ENCODE data around the gene TWIST1.

The TWIST1 gene

DNA sequence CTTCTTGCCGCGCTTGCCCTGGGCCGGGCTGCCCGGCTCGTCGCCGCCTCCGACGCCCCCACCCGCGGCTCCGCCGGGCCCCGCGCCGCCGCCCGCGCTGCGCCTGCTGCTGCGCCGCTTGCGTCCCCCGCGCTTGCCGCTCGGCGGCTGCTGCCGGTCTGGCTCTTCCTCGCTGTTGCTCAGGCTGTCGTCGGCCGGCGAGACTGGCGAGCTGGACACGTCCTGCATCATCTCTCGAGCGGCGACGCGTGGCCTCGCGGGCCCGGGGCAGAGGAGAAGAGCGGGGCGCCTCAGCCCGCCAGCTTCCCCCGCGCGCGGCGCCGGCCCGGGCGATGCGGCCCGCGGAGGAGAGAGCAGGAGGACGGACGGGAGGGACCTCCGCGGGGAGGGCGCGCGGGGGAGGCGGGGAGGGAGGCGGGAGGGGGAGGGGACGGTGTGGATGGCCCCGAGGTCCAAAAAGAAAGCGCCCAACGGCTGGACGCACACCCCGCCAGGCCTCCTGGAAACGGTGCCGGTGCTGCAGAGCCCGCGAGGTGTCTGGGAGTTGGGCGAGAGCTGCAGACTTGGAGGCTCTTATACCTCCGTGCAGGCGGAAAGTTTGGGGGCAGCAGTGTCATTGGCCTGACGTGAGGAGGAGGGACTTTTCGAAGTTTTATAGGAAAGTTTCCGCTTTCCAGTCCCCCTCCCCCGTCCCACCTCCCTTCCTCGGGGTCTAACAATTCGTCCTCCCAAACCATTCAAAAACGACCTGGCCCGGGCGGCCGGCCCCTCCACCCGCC, at the start of gene TWIST1:
TSS of gene TWIST1 (minus strand) at position 546 of the 779 bp plus-strand sequence. CDS start at position 231, 315 bp downstream.
- no peak for DNase-seq

DNA sequence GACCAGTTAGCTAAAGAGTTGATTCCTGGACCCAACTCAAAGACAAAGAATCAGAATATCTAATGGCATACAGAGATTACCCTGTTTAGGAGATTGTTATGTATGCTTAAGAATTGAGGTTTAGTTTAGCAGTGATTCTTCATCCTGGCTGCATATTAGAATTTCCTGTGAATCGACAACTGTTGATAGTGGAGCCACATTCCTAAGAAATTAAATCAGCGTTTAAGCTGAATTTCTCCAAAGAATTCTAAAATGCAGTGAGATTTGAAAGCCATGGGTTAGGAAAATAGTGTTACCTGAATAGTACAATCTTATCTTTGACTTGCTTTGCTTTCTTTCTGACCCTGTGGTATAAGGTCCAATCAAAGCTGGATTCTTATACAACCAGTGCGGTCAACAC, 44.2 kb upstream of the TWIST1 start:
- no peak for DNase-seq

DNA sequence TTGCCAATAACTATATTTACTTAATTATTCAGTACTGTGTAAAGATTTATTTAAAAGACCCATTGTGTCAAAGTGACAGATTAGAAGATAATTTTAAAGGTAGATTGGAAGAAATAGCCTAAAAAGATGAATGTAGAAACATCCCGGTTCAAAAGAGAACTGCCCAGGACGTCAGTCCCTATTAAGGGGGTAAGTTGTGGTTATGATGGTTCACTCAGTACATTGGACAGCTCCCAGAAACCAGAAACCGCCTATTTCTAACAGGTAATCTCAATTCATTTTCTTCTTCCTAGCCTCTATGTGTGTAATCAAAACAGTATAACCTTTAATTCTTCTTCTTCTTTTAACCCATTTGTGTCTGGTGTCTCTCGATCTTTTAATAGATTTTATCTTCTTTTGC, 29.3 kb upstream of the TWIST1 start:
- peak; percentile 43 for DNase-seq

DNA sequence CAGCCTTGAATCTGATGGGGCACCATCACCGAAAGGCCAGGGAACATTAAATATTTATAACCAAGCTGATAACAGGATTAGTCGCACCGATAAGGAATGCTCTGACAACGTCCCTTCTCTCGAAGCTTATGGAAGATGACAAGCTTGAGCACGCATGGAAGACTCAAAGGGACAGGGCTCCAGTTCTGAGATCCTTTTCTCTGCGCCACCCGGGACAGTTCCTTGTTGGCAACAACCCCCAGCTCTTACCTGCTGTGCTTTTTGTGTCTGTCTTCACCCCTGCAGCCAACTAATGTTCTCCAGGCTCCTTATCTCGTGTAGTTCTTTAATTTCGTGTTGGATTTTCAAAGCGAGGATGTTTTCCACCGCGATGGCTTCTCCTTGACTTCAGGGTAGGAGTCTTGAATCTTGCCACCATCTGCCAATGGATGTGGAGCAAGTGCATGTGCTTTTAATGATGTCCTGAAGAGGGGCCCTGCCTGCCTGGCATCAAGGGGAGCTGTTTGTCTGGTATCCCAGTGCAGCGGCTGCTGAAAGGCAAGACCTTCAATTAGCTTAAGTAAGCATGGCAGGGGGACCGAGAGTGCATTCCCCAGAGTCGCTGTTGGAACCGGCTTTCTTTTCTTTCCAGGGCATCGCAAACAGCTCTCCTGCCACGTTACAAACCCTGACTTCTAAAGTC, 28.1 kb upstream of the TWIST1 start:
- DNase-seq = no peak

DNA sequence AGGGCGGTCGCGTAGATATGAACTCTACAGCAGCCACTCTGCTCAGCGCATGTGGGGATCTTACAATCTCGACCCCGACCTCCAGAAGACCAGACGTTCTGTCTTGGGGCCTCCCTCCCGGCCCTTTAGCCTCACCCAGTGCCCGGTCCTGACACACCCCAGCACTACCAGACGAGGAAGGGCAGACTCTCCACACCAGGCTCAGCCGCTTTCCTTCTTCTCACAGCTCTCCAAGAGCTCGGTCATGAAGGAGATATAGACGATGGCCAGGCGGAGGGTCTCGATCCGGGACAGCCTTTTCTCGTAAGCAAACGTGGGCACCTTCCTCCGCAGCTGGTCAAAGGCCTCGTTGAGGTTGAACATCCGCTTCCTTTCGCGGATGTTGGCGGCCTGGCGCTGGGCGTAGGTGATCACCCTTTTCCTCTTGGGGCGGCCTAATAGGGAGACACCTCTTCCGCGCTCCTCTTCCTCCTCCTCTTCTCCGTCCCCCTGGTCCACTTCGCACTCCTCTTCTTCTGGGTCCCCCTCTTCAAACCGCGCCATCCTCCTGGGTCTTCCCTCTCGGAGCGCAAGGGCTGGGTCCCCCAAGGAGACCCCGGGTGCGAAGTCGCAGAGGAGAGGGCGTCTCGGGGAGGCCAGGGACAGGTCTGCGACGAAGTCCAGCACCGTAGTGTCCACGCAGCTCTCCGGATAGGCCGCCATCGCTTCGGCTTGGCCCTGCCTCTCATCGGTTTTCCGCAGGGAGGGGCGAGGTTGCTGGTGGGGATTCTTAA, 27.4 kb upstream of the TWIST1 start, which contains the start of gene FERD3L:
TSS of gene FERD3L (minus strand) at position 761 of the 773 bp plus-strand sequence. CDS start at position 702, 59 bp downstream.
- no peak for DNase-seq

DNA sequence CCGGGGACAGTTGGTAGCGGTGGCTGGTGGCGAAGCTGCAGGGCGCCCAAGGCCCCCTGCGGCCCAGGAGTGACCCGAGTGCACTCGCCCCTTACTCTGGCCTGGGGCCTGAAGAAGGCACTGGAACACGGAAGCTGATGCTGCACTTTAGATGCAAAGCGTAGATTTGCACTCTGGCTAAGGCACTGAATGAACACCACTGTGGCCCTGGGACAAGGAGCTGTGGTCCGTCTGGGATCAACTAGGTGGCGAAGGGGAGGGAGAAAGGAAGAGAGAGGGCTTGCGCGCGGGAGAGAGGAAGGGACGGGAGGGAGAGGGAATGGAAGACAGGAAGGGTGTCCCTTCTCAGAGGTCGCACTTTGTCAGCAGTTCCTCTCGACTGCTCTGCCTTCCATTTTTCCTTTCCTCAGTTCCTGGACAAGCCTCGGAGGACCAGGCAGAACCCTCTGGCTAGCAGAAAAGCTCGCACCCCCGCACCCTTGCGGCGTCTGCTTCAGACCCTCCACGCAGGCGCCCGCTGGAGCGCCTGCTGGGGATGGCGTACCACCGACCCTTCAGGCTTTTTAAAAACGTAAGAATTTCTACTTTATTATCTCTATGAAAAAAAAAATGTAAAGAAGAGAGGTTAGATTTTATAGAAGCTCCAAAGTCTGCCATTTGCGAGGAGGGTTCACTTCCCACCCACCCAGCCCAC, 26.6 kb upstream of the TWIST1 start:
- no peak for DNase-seq

DNA sequence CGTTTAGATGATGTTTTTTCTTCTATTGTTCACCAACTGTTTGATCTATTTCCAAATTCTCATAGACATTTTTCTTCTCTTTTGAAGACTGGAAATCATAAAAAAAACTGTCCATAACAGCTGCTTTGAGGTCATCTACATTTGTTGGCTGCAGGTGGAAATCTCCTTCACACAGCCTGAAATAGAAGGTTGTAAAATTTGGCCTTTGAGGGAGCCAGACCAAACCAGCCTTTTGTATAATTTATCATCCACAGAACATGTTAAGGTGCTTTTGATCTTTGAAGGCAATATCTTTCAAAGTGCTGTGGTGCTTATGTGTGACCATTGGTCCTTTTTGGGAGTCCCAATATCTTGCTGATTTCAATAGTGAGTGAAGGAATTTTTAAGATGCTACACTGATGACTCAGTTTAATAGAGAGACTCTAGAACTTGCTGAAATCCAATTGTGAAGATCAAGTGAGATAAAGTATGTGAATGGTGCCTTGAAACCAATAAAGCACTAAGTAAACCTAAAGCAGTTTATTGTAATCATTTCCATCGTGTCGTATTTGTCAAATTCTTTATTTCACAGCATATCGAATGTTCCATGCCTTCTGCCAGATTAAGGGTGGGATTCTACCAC, 22.4 kb upstream of the TWIST1 start:
- no peak for DNase-seq

DNA sequence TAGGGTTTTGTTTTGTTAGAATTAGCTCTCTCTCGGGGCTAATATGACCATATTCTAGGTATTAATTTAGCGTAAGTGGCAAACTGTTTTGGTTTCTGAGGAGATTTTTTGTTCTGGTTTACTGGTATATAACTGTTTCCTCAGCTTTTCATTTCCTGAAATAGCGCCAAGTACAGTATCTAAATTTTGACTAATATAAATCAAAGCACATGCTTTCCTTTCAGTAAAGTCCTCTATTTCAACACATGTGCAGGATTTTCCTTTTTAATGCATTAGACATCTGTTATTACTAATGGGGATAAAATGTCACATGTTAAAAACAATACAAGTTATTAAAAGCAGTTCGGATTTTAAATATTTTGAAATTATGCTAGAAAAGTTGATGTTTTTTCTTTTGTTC, 16.4 kb upstream of the TWIST1 start:
- no peak for DNase-seq

DNA sequence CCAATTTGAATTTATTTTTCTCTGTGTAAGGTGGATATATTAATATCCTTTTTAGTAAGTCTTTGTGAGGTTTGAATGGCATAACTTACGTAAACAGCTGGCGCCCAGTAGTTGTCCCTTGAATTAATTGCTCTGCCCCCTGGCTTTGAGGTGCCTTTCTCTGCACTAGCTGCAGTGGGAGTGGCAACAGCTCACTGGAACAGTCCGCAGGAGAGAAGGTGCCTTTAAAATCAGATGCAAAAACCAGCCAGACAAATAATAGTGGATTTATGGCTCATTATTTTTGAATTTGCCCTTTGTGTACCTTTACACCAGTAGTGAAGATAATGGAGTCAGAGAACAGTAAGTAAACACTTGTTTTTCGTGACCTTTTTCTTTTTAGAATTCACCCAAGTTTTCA, 16.0 kb upstream of the TWIST1 start:
- DNase-seq = no peak

DNA sequence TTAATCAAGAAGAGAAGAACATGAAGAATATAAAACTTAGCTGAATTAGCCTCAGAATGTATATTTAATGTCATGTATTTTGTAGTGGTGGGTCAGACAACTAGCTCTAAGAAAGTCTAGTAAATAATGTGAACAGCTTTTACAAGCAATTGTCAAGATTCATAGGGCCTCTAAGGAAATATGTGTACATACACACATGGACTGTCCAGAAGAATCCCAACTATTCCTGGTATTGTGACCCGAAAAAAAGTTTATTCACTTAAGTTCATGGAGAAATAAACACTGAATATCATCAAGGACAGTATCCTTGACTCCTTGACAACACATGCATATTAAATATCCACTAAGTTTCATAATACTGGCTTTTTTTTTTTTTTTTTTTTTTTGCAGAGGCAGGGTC, 11.4 kb upstream of the TWIST1 start:
- no peak for DNase-seq

DNA sequence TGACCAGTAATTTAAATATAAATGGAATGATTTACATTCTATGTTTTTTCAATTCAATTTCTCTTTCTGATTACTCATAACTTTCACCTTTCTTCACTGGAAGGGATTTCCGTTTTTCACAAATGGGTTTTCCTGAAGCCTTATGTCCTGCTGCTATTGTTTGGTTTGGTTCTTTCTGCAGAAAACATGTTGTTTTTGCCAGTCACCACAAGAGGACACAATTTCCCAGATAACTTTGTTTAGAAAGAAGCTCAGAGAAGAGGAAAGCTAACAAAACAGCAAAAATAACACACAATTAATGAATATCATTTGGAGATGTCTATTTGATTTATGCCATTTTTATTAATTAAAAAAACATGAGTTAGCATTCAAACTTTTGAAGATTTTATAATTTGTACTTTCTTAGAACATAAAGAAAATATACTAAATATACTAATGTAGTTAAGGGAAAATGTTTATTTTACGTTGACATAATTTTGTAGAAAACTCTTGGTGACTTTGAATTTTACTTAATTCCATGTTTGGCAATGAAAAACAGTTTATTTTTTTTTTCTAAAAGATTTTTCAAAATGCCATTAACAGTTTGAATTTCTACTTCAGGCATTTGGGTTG, 4.6 kb upstream of the TWIST1 start:
- peak; percentile 61 for DNase-seq

DNA sequence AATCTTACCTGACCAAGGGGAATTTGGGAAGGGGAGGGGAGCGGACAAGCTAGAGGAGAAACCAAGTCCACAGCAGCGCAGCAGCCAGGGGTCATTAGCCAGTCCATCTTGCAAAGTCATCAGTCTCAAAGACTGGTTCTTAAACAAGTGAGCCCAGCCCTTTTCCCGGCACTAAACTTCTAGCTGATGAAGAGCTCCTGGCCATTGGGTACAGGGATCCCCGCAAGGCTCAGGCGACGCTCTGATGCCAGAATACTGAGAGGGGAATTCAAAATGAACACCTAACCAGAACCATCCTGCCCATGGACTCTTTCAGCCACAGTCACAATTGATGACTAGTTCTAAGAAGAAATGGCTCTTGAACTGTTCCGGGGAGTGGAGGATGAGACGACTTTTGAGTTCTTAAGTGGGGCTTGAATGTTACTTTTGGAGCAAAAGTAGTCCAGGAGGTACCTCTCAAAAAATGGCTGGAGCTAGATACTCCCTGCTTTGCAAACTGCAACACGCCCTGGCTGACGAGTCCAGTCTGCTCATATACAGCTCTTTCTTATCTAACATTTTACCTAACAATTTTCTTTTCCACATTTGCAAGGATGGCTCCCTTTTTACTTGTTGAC, 2.5 kb upstream of the TWIST1 start:
- DNase-seq = no peak

DNA sequence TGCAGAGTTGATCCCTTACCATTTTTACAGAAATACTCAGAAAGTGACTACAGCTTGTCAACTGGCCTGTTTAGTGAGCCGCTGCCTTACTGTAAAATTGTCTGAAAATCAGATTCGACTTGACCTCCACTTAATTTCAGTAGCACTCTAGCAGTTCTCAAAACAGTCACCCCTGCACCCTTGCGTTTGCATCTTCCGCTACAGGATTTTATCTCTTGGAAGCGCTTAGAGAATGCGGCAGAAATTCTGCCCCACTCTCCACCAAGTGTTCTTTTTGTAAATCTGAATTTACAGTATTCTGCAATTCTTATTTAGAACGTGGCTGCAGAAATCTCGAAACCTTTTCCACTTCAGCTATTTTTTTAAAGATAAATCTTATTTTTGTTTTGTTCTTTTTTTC, 1.9 kb upstream of the TWIST1 start:
- no peak for DNase-seq

DNA sequence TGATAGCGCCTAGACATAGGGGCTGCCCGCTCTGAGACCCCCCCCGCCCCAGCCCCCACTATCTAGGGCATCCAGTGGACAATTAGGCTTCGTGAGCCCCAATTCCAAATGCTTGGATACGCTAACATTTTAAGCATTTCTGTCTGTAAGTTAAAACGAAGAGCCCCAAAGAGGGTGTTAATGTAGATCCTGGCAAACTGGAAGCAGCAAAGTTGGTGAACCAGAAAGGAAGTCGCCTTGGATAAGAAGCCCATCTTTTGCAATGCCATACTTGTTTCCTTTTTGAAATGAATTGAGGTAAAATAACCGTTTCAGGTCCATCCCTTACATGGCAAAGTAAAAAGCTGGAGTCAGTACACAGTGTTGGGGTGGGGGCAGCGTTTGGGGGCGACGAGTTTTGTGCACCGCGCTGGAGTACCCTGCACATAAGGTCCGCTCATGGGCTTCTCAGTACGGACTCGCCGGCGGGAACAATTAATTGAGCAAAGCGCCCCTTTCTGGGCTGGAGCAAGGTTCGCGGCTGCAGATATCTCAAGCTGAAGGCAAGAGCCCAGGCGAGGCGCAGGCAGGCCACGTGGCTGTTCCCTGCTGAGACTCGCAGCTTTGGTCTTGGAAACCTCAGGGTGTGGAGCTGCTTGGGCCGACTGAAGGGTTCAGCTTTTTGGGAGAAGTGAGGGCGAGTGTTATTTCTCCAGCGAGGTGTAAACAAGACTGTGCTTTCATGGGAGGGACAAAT, 1.4 kb upstream of the TWIST1 start:
- DNase-seq = no peak

DNA sequence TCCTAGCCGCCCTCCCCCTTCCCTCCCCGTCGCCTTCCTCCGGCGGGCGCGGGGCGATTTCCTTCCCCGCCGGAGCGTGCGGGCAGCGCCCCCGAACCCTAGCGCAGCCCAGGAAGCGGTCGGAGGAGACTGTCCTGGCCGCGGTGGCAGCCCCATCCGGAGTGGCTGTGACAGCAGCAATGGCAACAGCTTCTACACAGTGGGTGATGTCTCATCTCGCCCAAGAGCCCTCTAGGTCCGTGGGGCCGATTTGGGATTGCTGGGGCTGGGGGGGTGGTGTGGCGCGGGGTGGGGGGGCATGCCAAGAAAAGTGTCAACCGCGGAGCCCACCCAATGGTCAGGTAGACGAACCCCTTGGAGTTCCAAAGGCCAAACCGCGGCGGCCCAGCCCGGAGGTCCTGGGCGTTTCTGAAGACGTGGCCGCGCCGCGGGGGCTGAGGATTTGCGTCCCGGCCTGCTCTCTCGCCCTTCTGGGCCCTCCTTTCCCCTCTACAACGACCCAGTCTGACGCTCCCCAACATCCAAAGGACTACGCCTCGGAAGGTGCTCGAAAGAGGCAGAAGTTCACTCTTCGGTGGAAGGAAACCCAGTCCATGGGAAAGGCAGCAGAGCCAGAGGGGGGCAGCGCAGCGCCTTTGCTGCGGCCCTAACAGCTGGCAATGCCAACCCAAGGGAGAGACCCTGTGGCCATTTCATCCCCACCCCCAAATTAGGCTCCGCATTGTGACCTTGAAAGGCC, 603 bp upstream of the TWIST1 start:
- DNase-seq = no peak

DNA sequence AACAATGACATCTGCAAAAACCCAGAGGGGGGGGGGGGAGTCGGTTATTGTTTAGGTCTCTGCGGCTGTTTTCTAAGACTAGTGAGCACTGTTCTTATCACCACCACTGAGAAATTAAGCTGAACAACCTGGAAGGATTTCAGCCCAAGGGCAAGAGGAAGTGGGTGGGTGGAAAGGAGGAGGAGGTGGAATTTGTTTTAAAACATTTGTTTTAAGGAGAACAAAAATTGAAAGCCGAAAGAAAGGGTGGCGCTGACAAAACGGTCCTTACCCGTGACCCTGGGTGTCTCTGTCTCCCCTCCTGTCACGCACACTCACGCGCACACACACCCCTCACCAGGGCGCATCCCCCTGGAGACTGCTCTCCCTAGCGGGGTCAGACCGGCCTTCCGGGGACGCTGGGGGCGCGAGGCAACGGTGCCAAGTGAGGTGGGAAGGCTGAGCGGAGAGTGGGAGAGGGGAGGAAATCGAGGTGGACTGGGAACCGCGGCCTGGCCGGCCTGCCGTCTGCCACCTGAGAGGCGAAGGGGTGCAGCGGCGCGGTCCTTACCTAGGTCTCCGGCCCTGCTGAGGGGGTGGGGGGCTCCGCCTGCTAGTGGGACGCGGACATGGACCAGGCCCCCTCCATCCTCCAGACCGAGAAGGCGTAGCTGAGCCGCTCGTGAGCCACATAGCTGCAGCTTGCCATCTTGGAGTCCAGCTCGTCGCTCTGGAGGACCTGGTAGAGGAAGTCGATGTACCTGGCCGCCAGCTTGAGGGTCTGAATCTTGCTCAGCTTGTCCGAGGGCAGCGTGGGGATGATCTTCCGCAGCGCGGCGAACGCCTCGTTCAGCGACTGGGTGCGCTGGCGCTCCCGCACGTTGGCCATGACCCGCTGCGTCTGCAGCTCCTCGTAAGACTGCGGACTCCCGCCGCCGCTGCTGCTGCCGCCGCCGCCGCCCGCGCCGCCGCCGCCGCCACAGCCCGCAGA, 1.0 kb downstream of the TWIST1 start:
- DNase-seq = peak; percentile 51

DNA sequence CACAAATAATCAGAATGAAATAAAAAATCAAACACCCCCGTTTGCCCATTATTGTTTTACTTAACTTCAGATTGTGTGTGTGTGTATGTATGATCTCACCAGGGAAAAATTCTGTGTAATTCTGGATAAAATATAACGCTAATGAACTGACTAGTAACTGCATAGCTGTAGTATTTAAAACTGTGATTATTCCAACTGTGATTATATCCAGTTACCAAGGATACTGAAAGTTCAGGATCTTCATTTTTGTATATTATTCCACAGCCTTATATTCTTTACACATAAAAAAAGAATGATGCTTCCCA, 2.9 kb downstream of the TWIST1 start:
- DNase-seq = no peak

DNA sequence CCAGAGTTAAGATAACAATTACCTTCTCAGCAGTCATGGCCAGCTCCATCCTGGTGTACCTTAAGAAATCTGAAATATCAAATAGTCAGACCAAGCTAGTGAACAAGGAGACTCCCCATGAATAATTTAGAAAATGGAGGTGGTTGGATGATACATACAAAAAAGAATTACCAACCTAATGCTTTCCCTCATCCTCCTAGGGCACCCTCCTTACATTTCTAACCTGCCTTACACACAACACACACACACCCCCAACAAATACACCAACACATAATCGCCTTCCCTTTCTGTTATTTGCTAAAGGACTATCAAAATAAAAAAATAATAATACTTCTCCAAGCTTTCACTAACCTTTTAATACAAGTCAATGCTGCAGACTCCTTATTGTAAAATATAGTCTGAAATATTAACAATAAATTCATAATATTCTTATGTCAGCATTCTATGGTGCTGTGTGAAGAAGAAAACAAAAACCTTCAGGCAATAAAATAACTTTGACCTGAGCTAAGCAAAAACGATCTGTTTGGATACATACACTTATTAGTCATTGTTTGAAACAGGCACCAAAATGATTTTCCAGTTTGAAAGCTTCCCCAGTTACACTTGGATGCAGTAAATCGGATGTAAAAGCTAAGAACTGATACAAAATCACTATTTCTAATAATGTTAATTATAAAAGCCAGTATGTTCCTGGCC, 3.4 kb downstream of the TWIST1 start:
- DNase-seq = no peak

DNA sequence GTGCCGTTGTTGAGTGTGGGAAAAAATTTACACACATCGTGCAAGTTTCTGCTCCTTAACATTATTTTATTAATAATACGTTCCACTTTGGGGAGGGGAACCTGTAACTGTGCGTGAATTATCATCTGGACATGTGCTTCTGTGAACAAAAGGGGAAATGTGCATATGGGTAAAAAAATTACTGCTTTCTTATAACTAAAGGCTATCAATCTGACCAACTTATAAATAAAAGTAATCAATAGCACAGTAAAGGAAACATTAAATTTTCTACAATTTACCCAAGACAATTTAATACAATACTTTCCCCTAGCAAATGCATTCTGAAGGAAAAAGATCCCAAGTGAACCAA, 4.5 kb downstream of the TWIST1 start:
- no peak for DNase-seq
